Heart right ventricle (tissue), 16 donors: Measurements from ENCODE around the gene CFP. TPM values are rescaled to one million over a fixed set of nuclear protein-coding genes. Genes with fewer than 3 reads are reported as not detected.

Source experiments
- ATAC-seq, 8 donors: fragments of 200-7000 bp; cut with Tn5 transposase; one replicate each; pipeline ENCODE4 v1.9.1; 2020; ENCODE audit warnings: mild to moderate bottlenecking in 8 of 8, moderate library complexity in 8 of 8, moderate number of reproducible peaks in 1 of 8
- DNase-seq, 2 donors: peaks; one replicate each; pipeline ENCODE4 v3.0.0-alpha.2; 2020
- H3K27ac ChIP-seq, 10 donors: fragments of 200-600 bp; sonication (generic) in 2 of 10; one replicate each; pipeline versions ENCODE4 v1.5.0 to v1.8.0; 2020 to 2022; ENCODE audit warnings: mild to moderate bottlenecking in 3 of 10
- H3K27me3 ChIP-seq, 7 donors: fragments of 200-600 bp; one replicate each; pipeline ENCODE4 v1.8.0; 2021 to 2022; ENCODE audit warnings: mild to moderate bottlenecking in 2 of 7
- H3K36me3 ChIP-seq, 9 donors: fragments of 200-600 bp; sonication (generic) in 1 of 9; one replicate each; pipeline versions ENCODE4 v1.5.0 to v1.8.0; 2020 to 2022; ENCODE audit warnings: mild to moderate bottlenecking in 2 of 9
- H3K4me1 ChIP-seq, 9 donors: fragments of 200-600 bp; sonication (generic) in 1 of 9; one replicate each; pipeline versions ENCODE4 v1.5.0 to v1.8.0; 2020 to 2022; ENCODE audit warnings: mild to moderate bottlenecking in 4 of 9
- H3K4me3 ChIP-seq, 10 donors: fragments of 200-600 bp; sonication (generic) in 2 of 10; one replicate each; pipeline versions ENCODE4 v1.5.0 to v1.8.0; 2020 to 2022; ENCODE audit warnings: mild to moderate bottlenecking in 7 of 10, moderate library complexity in 2 of 10
- H3K9me3 ChIP-seq, 11 donors: fragments of 200-600 bp in 10 of 11; sonication (generic) in 2 of 11; one replicate each; pipeline versions ENCODE4 v1.5.0 to v1.8.0; 2013 to 2022; ENCODE audit warnings: mild to moderate bottlenecking in 2 of 11, control low read depth in 1 of 11, moderate library complexity in 1 of 11
- CTCF ChIP-seq, 9 donors: fragments of 200-600 bp; sonication (generic) in 2 of 9; IDR thresholded peaks; one replicate each; pipeline versions ENCODE4 v1.5.0 to v1.8.0; 2021 to 2022; ENCODE audit warnings: antibody characterized with exemption in 9 of 9, mild to moderate bottlenecking in 5 of 9, moderate library complexity in 1 of 9
- WGBS, 2 donors: extraction: QIAGEN DNeasy Blood & Tissue Kit; methylation state at CpG; one replicate each; pipeline ENCODE4 v1.1.7; 2013; ENCODE audit warnings: inconsistent platforms in 1 of 2; 5-methylcytosine and 5-hydroxymethylcytosine counted together
- intact Hi-C, 10 donors: fragments of 100-400 bp; cut with DNase I; formaldehyde crosslinking; loops; one replicate each; pipeline versions ENCODE4 v1.11.1 to v1.14.2; 2022
- polyA plus RNA-seq, 2 donors: library from polyadenylated mRNA; stranded (reverse); fragments of 200-250 nt; gene quantifications; one replicate each; pipeline ENCODE4 v1.2.3, GENCODE V29; 2013
- total RNA-seq, 10 donors: library from RNA; stranded (reverse); fragmentation: NEBNext Ultra II Directional in 3 of 10; extraction: Animal tissue kit (Norgen Biotek cat#: 25700) in 3 of 10; gene quantifications; one replicate each; pipeline versions ENCODE4 v1.2.1 to v1.2.4, GENCODE V29; 2021 to 2023
- donor health status: Arrhythmogenic right ventricular cardiomyopathy.
- donor health status: ischemic (EF 13 %, LVEDD 7.1; RV severe dilation, severe dysfunction).
- donor health status: healthy with polysubstance abuse.
- donor health status: DM: no; HTN: yes; CAD: no.
- donor health status: DM: no; HTN: no; CAD: no.
- donor health status: ischemic (EF 25% LVEDD 6.9; RV normal size, moderate dysfunction).
- donor health status: ischemic (EF 25% LVEDD 5.7; RV mildly dilated, moderate dysfunction).
- donor health status: healthy.
- donor health status: DM: yes; HTN: yes; CAD: no.
- donor health status: Ischemic cardiomyopathy.
- donor health status: ischemic (EF 35%, LVEDD 5.7; RV mildly dilated, moderate dysfunction).
- donor health status: nonischemic (EF 11% LVEDD 7.7; RV severe dilation, severe dysfunction).
- donor health status: DM: yes; HTN: yes; CAD: no.
- donor health status: PGD.
- donor health status: ischemic (EF 29% LVEDD 5.4; RV normal size, mild dysfunction).
- donor health status: nonischemic (EF 23%, LVEDD 6.1; RV moderate dilation, normal function).

CFP gene
- total and polyA plus RNA-seq, 12 donors: 1.1 to 12.4 (median 2.1) TPM

GRCh38 chrX:47578692-47579091, 51.0 kb downstream of the CFP start:
- no peak overlapping the region for H3K4me3 ChIP-seq
- intact Hi-C loops: loop anchor here in 1 of 10 donors (10.0 kb wide), 1 partner anchor 66 kb away; no protein-coding TSS in a partner anchor

GRCh38 chrX:47577901-47578300, 51.8 kb downstream of the CFP start:
- peaks cover 0 to 32% (median 6%) of the 10 kb centered on the region in 9 donors for H3K4me1 ChIP-seq
- DNase-seq (no peak), ATAC-seq (no peak)

More at GRCh38 chrX:47578692-47579091, 51.0 kb downstream of the CFP start:
- no peaks in the 10 kb centered on the region for H3K9me3 ChIP-seq
- peak overlapping the region in 1 of 10 donors; percentile 78 for H3K27ac ChIP-seq
- TF ChIP-seq CTCF (IDR thresholded peaks at IDR 0.05): no peak
- ATAC-seq (no peak), DNase-seq (no peak)
- 37 to 39% methylated on average over 11 to 16 of the region's 16 CpGs for WGBS, 2 donors
- H3K4me1 ChIP-seq: peaks cover 0 to 29% (median 2%) of the 10 kb centered on the region in 9 donors
- H3K36me3 ChIP-seq: no peaks in the 10 kb centered on the region
- H3K27me3 ChIP-seq: peaks cover 0 to 14% (median 0%) of the 10 kb centered on the region in 7 donors

GRCh38 chrX:47577424-47577823, 52.3 kb downstream of the CFP start:
- Histone ChIP-seq H3K36me3 (no peaks in the 10 kb centered on the region), H3K4me1 (peaks cover 0 to 33% (median 6%) of the 10 kb centered on the region in 9 donors), H3K27ac (peak overlapping the region in 1 of 10 donors; percentile 40), H3K9me3 (no peaks in the 10 kb centered on the region), H3K4me3 (no peak overlapping the region), H3K27me3 (peaks cover 0 to 22% (median 0%) of the 10 kb centered on the region in 7 donors)
- ATAC-seq: no peak
- WGBS, 2 donors: 53 to 56% methylated on average over 7 to 9 of the region's 9 CpGs
- intact Hi-C loops: loop anchor here in 1 of 10 donors (10.0 kb wide), 1 partner anchor 67 kb away; no protein-coding TSS in a partner anchor
- DNase-seq: no peak
- no peak for TF ChIP-seq CTCF (IDR thresholded peaks at IDR 0.05)

More at GRCh38 chrX:47577901-47578300, 51.8 kb downstream of the CFP start:
- no peaks in the 10 kb centered on the region for H3K36me3 ChIP-seq
- TF ChIP-seq CTCF (IDR thresholded peaks at IDR 0.05): no peak
- 62 to 78% methylated on average over 3 of the region's 3 CpGs for WGBS, 2 donors
- H3K4me3 ChIP-seq: no peak overlapping the region
- H3K27ac ChIP-seq: peak overlapping the region in 1 of 10 donors; percentile 40
- intact Hi-C loops: loop anchor here in 1 of 10 donors (10.0 kb wide), 1 partner anchor 67 kb away; no protein-coding TSS in a partner anchor
- H3K27me3 ChIP-seq: peaks cover 0 to 20% (median 0%) of the 10 kb centered on the region in 7 donors
- no peaks in the 10 kb centered on the region for H3K9me3 ChIP-seq

GRCh38 chrX:47576021-47576898, 53.5 kb downstream of the CFP start:
- H3K4me1 ChIP-seq: peaks cover 0 to 27% (median 5%) of the 10 kb centered on the region in 9 donors
- H3K27ac ChIP-seq: no peak overlapping the region
- DNase-seq (no peak), ATAC-seq (no peak)
- 95 to 97% methylated on average over 20 of the region's 20 CpGs for WGBS, 2 donors
- no peak for TF ChIP-seq CTCF (IDR thresholded peaks at IDR 0.05)
- peaks cover 0 to 11% (median 0%) of the 10 kb centered on the region in 9 donors for H3K36me3 ChIP-seq
- intact Hi-C loops: loop anchor here in 1 of 10 donors (10.0 kb wide), 1 partner anchor 69 kb away; no protein-coding TSS in a partner anchor
- no peak overlapping the region for H3K4me3 ChIP-seq
- H3K9me3 ChIP-seq: no peaks in the 10 kb centered on the region
- peaks cover 0 to 22% (median 0%) of the 10 kb centered on the region in 7 donors for H3K27me3 ChIP-seq
